ENCODE results near the gene ZBTB9.
A peak's percentile ranks its signal among the peaks of the same experiment; 100 is the strongest.

Gene ZBTB9

DNA sequence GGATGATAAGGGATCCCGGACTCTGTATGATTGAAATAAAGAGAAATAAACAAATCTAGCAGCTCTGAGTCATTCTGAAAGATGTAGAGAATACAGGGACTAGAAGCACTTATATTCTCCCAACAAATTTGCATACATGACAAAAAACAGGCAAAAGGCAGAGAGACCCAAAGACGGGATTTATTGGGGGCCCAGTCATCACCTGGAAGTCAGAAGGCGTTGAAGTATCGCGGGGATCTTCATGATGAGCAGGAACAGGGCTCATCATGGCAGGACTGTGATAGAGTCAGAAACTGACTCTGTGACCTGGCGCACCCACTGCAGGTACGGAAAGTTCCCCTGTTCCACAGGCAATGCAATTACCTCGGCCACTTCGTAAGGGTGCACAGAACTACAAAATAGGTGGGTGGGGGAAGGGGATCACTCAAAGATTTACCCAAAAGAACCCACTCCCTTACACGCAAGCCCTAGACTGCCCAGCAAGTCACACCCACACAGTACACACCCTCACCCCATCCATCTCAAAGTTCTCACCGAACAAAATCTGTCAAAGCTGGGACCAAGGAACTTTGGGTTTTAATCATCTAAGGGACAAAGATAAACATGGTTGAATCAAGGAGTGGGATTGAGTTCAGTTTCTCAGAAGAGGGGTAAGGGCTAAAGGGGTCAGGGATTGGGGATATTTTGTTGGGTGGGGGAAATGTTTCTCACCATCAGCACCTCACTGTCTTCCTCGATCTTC, 37.8 kb upstream of the ZBTB9 start:
- peak overlapping the region; percentile 88 for H3K4me3 ChIP-seq (ENCODE audit: low read length)
- DNase-seq (ENCODE audit: low read depth): no peak
- TF ChIP-seq, protein P1, sequence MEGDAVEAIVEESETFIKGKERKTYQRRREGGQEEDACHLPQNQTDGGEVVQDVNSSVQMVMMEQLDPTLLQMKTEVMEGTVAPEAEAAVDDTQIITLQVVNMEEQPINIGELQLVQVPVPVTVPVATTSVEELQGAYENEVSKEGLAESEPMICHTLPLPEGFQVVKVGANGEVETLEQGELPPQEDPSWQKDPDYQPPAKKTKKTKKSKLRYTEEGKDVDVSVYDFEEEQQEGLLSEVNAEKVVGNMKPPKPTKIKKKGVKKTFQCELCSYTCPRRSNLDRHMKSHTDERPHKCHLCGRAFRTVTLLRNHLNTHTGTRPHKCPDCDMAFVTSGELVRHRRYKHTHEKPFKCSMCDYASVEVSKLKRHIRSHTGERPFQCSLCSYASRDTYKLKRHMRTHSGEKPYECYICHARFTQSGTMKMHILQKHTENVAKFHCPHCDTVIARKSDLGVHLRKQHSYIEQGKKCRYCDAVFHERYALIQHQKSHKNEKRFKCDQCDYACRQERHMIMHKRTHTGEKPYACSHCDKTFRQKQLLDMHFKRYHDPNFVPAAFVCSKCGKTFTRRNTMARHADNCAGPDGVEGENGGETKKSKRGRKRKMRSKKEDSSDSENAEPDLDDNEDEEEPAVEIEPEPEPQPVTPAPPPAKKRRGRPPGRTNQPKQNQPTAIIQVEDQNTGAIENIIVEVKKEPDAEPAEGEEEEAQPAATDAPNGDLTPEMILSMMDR (conservative IDR thresholded peaks at IDR 0.05; ENCODE audit: low read depth, low read length): no peak

DNA sequence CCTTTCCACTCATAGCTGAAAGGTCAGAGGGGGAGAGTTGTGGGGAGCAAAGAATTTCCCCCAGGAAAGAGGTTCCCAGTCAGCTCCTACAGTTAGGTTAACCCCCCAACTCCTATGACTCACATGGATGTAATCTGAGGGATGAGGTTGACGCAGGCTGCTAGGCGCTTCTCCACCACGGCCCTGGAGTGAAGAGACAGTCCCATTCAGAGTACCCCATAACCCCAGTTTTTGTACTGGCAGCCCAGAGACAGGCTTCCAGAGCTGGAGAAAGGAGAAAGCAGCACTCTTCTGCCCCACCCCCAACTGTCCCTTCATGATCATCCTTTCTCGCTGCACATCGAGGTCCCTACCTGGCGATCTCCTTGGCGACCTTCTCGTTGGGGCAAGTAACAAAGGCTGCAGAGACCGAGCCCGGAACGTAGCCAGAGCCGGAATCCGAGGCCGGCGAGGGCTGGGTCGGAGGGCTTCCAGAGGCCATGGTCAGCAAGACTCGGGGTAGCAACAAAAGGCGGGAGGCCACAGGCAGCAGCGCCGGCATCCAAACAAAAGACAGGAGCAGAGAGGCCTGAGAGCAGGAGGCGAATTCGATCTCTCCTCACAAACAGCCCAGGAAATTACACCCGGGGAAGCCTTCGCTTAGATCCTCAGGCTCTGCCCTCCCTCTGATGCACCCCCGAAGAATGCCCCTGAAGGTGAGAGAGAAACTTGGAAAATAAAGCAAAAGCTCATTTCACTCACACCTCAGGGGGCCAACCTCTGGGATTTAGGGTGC, 37.1 kb upstream of the ZBTB9 start:
- TF ChIP-seq, protein P1 (conservative IDR thresholded peaks at IDR 0.05; ENCODE audit: low read depth, low read length): no peak
- H3K4me3 ChIP-seq (ENCODE audit: low read length): peak overlapping the region; percentile 88

DNA sequence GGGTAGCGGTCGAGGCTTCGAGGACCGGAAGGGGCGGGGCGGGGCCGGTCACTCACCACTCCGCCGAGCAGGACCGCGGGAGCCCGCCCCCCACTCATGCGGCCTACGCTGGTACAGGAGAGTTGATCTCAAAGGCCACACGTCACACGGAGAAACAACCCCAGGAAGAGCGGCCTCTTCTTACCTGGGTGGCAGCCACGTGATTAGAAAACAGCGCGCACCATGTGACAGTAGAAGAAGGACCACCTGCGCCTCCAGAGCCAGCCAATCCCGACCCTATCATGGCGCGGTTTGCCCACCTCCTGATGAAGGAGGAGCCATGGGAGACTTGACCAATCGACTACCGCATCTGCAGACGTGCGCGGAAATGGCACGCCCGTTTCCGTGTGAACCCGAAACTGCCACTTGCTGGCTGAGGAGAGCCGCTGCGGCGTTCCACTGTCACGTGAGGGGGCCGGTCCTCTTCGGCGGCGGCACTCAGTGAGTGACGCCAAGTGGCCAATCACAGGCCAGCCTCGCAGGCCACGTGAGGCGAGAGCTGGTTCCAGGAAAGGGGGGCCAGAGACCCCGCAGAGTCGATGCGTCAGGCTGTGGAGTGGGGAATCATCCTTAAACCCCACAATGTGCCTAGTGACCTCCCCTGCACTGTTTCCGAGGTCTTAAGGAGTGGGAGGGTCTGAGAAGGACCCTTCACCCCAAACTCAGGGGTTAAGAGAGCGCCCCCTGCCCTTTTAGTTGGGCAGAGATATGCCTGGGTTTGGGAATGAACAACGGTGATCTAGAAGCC, 36.3 kb upstream of the ZBTB9 start, which contains the start of gene CUTA:
Gene CUTA, minus strand, starts transcription at position 205 of the 787 bp plus-strand sequence. Its CDS starts 107 bp downstream, at position 98.
- DNase-seq (ENCODE audit: low read depth): peak; percentile 99
- TF ChIP-seq, protein P1 (conservative IDR thresholded peaks at IDR 0.05; ENCODE audit: low read depth, low read length): peak; percentile 43
- H3K4me3 ChIP-seq (ENCODE audit: low read length): peak within 1 kb of the TSS; percentile 88

More for the DNA sequence above, 37.1 kb upstream of the ZBTB9 start:
- no peak for DNase-seq (ENCODE audit: low read depth)

DNA sequence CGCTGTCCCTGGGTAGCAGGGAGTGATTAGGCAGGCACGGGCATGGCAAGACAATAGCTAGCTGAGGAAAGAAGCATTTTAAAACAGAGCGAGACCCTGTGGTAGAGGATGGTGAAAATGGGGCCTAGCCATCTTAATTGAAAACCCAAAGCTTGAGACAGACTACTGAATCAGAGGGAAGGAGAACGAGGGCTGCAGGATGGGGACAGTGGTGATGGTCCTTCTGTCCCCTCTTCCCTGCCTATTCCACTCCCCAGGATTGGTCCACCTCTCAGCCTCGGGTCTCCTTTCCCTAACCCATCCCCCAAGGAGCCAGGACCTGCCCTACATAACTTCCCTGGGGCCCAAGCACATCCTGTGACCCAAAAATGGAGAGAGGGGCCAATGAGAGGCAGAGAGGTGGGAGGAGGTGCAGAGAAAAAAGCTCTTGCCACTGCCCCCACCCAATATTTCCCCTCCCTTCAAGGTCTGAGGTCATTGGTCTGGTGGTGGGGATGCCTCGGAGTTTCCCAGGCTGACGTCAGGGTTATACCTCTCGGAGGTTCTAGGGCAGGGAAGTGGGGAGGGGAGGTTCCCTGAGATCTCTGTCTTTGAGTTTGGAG, 35.6 kb upstream of the ZBTB9 start:
- TF ChIP-seq, protein P1 (conservative IDR thresholded peaks at IDR 0.05; ENCODE audit: low read depth, low read length): no peak
- peak overlapping the region; percentile 50 for H3K4me3 ChIP-seq (ENCODE audit: low read length)
- DNase-seq (ENCODE audit: low read depth): no peak

DNA sequence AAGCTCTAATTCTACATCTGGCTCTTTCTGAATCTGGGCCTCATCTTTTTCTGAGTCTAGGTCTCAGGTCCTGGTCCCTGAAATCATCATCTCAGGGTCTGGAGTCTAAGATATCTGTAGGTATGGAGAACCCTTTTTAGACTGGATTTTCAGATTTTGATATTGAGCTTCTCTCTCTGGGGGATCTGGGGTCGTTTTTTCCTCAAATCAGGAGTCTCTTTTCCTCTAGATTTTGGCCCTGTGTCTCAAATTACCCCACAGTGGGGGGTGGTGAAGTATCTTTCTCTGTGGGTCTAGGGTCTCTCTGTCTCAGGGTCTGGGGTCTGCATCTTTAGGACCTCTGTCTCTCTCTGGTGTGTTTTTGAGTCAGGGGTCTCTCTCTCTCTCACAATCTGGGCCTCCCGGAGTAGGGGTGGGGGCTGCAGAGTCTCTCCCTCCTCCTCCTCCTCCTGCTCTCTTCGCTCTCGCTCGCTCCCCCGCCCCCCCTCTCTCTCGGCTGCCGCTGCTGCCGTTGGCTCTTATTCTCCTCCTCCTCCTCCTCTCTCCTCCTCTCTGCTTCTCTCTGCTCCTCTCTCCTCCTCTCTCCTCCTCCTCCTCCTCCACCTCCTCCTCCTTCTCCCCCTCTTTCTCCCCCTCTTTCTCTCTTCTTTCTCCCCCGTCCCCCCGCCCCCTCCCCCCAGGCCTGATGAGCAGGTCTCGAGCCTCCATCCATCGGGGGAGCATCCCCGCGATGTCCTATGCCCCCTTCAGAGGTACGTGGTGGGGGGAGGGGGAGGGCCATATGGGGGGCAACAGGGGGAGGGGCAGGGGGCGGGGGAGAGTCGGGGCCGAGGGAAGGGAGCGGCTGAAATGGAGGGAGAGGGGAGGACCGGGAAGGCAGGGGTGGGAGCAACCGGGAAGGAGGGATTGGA, 34.5 kb upstream of the ZBTB9 start, which contains the start of gene SYNGAP1:
Gene SYNGAP1, plus strand, starts transcription at position 486 of the 911 bp plus-strand sequence. Its CDS starts 200 bp downstream, at position 686.
- peak within 1 kb of the TSS; percentile 44 for H3K4me3 ChIP-seq (ENCODE audit: low read length)
- no peak for DNase-seq (ENCODE audit: low read depth)
- TF ChIP-seq, protein P1 (conservative IDR thresholded peaks at IDR 0.05; ENCODE audit: low read depth, low read length): no peak
